ENCODE measurements around the gene MEF2A.

The MEF2A gene

GRCh38 chr15:99606646-99607045 is 40.9 kb downstream of the MEF2A start:
- DNase-seq (ENCODE audit: low spot score) = no peak

GRCh38 chr15:99613481-99613880 is 47.7 kb downstream of the MEF2A start:
- DNase-seq (ENCODE audit: low spot score) = no peak

- no peak for DNase-seq (ENCODE audit: low spot score)
Observed at GRCh38 chr15:99613887-99614647, 48.3 kb downstream of the MEF2A start.

- no peak for DNase-seq (ENCODE audit: low spot score)
Observed at GRCh38 chr15:99614749-99615288, 49.0 kb downstream of the MEF2A start.

GRCh38 chr15:99615460-99615859 is 49.7 kb downstream of the MEF2A start:
- DNase-seq (ENCODE audit: low spot score) = no peak

- DNase-seq (ENCODE audit: low spot score) = no peak
Observed at GRCh38 chr15:99616129-99616528, 50.3 kb downstream of the MEF2A start.

DNA sequence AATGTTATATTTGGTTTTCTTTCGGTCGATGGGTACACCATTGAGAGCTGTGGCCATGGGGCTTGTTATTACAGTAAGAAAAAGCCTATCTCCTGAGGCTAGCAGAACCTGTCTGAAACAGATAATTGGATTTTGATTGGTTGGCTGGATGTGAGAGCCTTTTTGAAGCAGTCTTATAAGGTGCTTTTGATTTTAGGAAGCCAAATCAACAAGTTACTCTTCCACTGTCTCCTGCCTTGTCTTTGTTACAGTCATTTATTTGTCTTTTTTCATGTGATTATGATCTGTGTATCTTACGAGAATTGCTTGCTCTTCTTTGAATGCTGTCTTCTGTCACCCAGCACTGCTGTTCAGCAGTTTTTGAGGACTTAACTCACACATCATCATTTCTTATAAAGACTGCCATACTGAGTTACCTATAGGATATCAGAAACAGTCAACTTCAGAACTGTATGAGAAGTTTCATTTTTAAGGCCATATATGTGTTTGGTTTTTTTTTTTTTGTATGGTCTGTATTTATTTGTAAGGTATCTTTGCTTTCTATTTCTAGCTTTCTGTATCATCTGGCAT is 51.1 kb downstream of the MEF2A start:
- DNase-seq (ENCODE audit: low spot score) = no peak

DNA sequence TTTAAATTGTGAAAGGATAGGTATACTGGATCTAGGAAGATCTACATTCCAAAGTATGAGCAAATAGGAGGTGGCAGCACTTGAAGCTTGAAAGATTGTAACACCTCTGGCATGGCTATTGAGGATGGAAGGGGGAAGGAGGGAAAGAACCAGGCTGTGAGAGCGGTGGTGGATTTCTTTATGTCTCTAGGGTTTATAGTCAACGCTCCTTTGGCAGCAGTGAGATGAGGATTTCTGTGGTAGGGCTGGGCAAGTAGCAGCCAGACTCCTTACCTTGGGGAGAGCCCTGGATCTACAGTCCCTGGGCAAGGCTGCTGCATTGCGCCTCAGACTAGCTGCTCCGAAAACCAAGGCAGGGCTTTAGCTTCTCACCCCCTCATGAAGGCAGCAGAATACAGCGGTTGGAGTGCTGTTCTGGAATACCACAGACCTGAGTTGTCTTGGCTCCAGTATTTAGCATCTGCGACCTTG is 53.2 kb downstream of the MEF2A start:
- no peak for DNase-seq (ENCODE audit: low spot score)

DNA sequence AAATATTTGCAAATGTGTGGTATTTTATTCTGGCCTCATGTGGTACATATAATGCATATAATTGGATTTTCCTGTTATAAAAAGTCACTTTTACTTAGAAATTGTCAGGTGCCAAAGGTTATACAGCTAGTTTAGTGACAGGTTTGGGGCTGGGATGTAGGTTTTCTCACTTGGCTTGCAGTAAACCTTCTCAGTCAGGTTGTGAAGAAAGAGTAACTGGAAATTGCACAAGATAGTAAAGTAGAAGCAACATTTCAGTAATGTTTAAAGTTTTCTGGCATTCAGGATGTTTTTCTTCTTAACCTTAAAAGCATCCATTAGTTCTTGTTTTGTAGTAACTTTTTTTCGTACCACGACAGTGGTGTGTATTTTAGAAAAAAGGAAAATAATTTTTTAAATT is 53.9 kb downstream of the MEF2A start:
- DNase-seq (ENCODE audit: low spot score) = no peak

DNA sequence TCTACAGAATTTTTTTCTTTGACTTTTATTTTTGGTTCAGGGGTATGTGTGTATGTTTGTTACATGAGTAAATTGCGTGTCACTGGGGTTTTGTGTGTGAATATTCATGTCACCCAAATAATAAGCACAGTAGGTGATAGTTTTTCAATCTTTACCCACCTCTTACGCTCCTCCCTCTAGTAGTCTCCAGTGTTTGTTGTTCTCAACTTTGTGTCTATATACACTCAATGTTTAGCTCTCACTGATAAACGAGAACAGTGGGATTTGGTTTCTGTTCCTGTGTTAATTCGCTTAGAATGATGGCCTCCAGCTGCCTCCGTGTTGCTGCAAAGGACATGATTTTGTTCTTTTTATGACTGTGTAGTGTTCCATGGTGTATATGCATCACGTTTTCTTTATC is 54.4 kb downstream of the MEF2A start:
- no peak for DNase-seq (ENCODE audit: low spot score)

GRCh38 chr15:99621767-99622166 is 56.0 kb downstream of the MEF2A start:
- DNase-seq (ENCODE audit: low spot score) = no peak

DNA sequence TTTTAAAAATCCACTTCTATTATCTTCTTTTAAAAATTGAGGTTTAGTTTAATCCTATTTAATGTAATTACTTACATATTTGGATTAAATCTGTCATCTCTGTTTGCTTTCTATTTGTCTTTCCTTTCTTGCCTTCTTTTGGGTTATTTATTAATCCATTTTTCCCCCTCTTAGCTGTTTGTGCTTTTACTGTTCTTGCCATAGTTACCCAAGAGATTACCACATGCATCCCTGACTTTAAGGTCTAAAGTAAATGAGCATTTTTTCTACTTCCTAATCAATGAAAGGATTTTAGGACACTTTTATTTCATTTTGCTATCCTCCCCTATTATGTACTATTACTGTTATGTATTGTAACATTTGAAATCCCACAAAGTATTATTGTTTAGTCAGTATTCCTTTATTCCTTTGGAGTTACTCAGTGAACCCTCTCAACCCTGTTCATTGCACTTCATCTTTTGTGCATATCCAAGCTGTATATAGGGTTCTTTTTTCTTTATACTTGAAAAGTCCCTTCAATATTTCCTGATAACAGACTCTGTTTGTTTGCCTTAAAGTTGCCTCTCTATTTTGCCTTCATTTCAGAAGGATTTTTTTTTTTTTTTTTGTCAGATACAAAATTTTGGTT is 62.7 kb downstream of the MEF2A start:
- DNase-seq (ENCODE audit: low spot score) = no peak

- no peak for DNase-seq (ENCODE audit: low spot score)
Observed at GRCh38 chr15:99630607-99631131, 64.9 kb downstream of the MEF2A start.

GRCh38 chr15:99631255-99631654 is 65.5 kb downstream of the MEF2A start:
- DNase-seq (ENCODE audit: low spot score) = no peak

DNA sequence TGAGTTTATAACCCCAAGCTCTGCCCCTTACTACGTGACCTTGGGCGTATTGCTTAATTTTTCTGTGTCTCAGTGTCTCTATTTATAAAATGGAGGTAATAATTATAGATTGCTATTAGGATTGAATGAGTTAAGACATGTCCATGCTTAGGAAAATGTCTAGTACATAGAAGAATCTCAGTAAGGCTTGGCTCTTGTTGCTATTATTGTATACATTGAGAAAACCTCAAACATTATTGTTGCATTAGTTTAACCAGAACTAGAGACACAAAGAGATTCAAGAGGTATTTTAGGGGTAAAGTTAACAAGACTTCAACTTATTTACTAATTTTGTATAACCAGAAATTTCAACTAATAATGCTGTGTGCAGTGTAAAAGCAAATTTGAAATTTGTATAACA is 66.7 kb downstream of the MEF2A start:
- no peak for DNase-seq (ENCODE audit: low spot score)

GRCh38 chr15:99633655-99634054 is 67.9 kb downstream of the MEF2A start:
- no peak for DNase-seq (ENCODE audit: low spot score)

DNA sequence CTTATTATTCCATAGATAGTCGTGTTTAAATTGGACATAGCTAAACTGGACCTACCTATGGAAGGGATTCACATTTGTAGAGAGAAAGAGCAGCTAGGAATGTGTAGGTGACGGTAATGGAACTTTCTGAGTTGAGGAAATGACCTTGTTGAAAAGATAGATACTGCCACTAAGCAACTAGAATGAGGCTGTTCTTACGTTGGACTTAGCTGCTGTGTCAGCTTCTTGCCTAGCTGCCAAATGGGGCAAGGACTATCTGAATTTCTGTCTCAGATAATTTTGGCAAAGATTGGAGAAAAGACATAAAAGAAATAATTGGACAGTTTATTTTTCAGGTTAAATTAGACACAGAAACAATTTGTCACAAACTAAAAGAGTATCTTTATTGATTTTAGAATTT is 68.8 kb downstream of the MEF2A start:
- no peak for DNase-seq (ENCODE audit: low spot score)

DNA sequence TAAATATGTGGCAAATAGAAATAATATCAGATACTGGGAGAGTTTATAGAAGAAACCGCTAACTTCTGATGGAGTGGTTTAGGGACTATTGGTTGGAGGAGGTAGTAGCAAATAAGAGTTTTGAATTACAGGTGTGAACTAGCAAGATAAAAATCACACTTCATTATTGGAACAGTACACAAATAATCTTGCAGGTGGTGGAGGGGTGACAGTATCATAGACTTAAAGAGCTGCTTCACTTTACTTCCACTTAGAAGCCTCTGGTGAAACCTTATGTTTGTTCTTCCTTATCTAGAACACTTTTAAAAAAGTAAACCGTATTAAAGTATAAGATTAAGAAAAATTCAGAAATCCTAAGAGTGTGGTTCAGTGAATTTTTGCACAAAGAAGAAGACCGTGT is 69.4 kb downstream of the MEF2A start:
- DNase-seq (ENCODE audit: low spot score) = no peak

- DNase-seq (ENCODE audit: low spot score) = no peak
Observed at GRCh38 chr15:99635794-99636193, 70.0 kb downstream of the MEF2A start.

DNA sequence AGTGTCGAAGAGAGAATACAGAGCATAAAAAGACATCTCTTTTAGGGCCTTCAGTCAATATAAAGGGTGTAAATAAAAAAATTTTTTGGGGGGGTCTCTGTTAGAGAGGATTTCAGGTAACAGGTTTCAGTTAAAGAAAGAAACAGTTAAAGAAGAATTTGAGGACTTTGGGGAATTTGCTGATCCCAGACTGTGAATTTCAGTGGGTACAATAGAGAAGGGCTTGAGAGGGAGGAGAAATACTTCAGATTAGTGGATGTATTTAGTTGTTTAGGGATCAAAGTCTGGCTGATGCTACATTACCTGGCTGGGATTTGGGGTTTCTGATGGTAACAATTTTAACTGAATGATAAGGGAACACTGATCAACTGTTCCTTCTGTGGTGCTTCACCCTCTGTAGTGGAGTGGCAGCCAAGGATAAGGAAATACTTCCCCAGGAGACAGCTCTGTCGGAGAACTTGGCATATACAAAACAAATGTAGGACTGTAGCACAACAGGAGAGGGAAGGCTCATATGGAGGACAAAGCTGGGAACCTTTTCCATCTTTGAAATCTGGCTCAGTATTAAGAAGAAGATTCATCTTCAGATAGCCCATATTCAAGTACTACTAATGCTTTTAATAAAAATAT is 79.2 kb downstream of the MEF2A start:
- no peak for DNase-seq (ENCODE audit: low spot score)

GRCh38 chr15:99645543-99645935 is 79.8 kb downstream of the MEF2A start:
- DNase-seq (ENCODE audit: low spot score) = no peak

GRCh38 chr15:99645951-99646350 is 80.2 kb downstream of the MEF2A start:
- no peak for DNase-seq (ENCODE audit: low spot score)
